WTC11 (cell line): ENCODE measurements around the gene MTARC1. TPM values are rescaled to one million over a fixed set of nuclear protein-coding genes. Genes with fewer than 3 reads are reported as not detected.

Experiments used
- ATAC-seq: fragments of 200-7000 bp; cut with Tn5 transposase; 2 replicates; pipeline ENCODE4 v1.10.0; 2021; ENCODE audit warnings: mild to moderate bottlenecking, moderate library complexity
- CTCF ChIA-PET: fragments of 300-600 bp; sonication (Branson Sonifier 250); formaldehyde crosslinking; loops from one replicate; lab custom pipeline; 2021; ENCODE audit warnings: antibody characterized with exemption; lab: Charles Lee
- POLR2A ChIA-PET: fragments of 350-600 bp; sonication (Branson Sonifier 250); formaldehyde crosslinking; loops from one replicate; lab custom pipeline; 2021; ENCODE audit warnings: antibody characterized with exemption; lab: Charles Lee
- DNase-seq: peaks from one replicate; pipeline ENCODE4 v3.0.0; 2021; ENCODE audit warnings: low spot score
- H3K27ac Mint-ChIP-seq: 2 replicates; pipeline ENCODE4 v1.8.0; 2021; ENCODE audit warnings: mixed read lengths
- H3K27me3 Mint-ChIP-seq: 2 replicates; pipeline ENCODE4 v1.8.0; 2021; ENCODE audit warnings: low read depth, mild to moderate bottlenecking, moderate library complexity, mixed read lengths
- H3K36me3 Mint-ChIP-seq: 2 replicates; pipeline ENCODE4 v1.8.0; 2021; ENCODE audit warnings: mixed read lengths
- H3K4me1 Mint-ChIP-seq: 2 replicates; pipeline ENCODE4 v1.8.0; 2022; ENCODE audit warnings: mixed read lengths
- H3K4me3 Mint-ChIP-seq: 2 replicates; pipeline ENCODE4 v1.8.0; 2021; ENCODE audit warnings: mild to moderate bottlenecking, moderate library complexity, mixed read lengths
- H3K9me3 Mint-ChIP-seq: 2 replicates; pipeline ENCODE4 v1.8.0; 2021; ENCODE audit warnings: mixed read lengths
- CBFB ChIP-seq: sonication (generic); formaldehyde crosslinking; IDR thresholded peaks from 2 replicates; pipeline ENCODE4 v1.8.1; 2022; ENCODE audit warnings: mild to moderate bottlenecking, low read depth, missing genetic modification reagents
- EMX1 ChIP-seq: fragments of 250-450 bp; sonication (Bioruptor Pico); IDR thresholded peaks from 2 replicates; pipeline ENCODE4 v1.8.0; 2021; ENCODE audit warnings: mild to moderate bottlenecking
- FOXJ3 ChIP-seq: sonication (generic); formaldehyde crosslinking; IDR thresholded peaks from 2 replicates; pipeline ENCODE4 v1.9.0; 2021; ENCODE audit warnings: missing genetic modification reagents, mild to moderate bottlenecking, borderline replicate concordance
- GRHL2 ChIP-seq: fragments of 250-450 bp; sonication (Bioruptor Pico); IDR thresholded peaks from 2 replicates; pipeline ENCODE4 v1.8.0; 2022; ENCODE audit warnings: mild to moderate bottlenecking, moderate library complexity; ENCODE audit not compliant: insufficient replicate concordance, severe bottlenecking
- HMGA2 ChIP-seq: fragments of 250-450 bp; sonication (Bioruptor Pico); IDR thresholded peaks from 2 replicates; pipeline ENCODE4 v1.4.0; 2021; ENCODE audit warnings: mild to moderate bottlenecking, moderate library complexity
- IRF1 ChIP-seq: sonication (generic); formaldehyde crosslinking; IDR thresholded peaks from 2 replicates; pipeline ENCODE4 v1.8.0; 2023; ENCODE audit warnings: missing genetic modification reagents
- MAX ChIP-seq: sonication (generic); formaldehyde crosslinking; IDR thresholded peaks from 2 replicates; pipeline ENCODE4 v1.8.0; 2022; ENCODE audit warnings: mild to moderate bottlenecking, missing genetic modification reagents
- NFYB ChIP-seq: sonication (generic); formaldehyde crosslinking; conservative IDR thresholded peaks from 2 replicates; pipeline ENCODE4 v1.8.0; 2022; ENCODE audit warnings: low read depth, missing genetic modification reagents
- PRDM15 ChIP-seq: sonication (generic); formaldehyde crosslinking; IDR thresholded peaks from 2 replicates; pipeline ENCODE4 v1.8.0; 2022; ENCODE audit warnings: missing genetic modification reagents
- PRRX2 ChIP-seq: fragments of 250-450 bp; sonication (Bioruptor Pico); IDR thresholded peaks from 2 replicates; pipeline ENCODE4 v1.8.0; 2021; ENCODE audit warnings: mild to moderate bottlenecking
- SOX15 ChIP-seq: fragments of 250-450 bp; sonication (Bioruptor Pico); IDR thresholded peaks from 2 replicates; pipeline ENCODE4 v1.9.0; 2021; ENCODE audit warnings: mild to moderate bottlenecking
- TEAD1 ChIP-seq: sonication (generic); formaldehyde crosslinking; IDR thresholded peaks from 2 replicates; pipeline ENCODE4 v1.8.0; 2022; ENCODE audit warnings: mild to moderate bottlenecking, missing genetic modification reagents
- ZNF138 ChIP-seq: sonication (generic); formaldehyde crosslinking; conservative IDR thresholded peaks from 2 replicates; pipeline ENCODE4 v1.8.1; 2022; ENCODE audit warnings: mild to moderate bottlenecking, moderate library complexity, missing genetic modification reagents
- ZNF281 ChIP-seq: sonication (generic); formaldehyde crosslinking; IDR thresholded peaks from 2 replicates; pipeline ENCODE4 v1.8.0; 2023; ENCODE audit warnings: mild to moderate bottlenecking, missing genetic modification reagents
- ZNF317 ChIP-seq: sonication (generic); formaldehyde crosslinking; IDR thresholded peaks from 2 replicates; pipeline ENCODE4 v1.8.1; 2023; ENCODE audit warnings: low read depth, mild to moderate bottlenecking, moderate library complexity, missing genetic modification reagents, borderline replicate concordance
- ZNF396 ChIP-seq: fragments of 250-450 bp; sonication (Bioruptor Pico); IDR thresholded peaks from 2 replicates; pipeline ENCODE4 v1.8.0; 2021; ENCODE audit warnings: mild to moderate bottlenecking, moderate library complexity, borderline replicate concordance
- total RNA-seq: library from RNA; stranded (reverse); gene quantifications from 3 replicates; pipeline ENCODE4 v1.2.3, GENCODE V29; 2021
- TF ChIP-seq, protein P1 (sequence below): sonication (generic); formaldehyde crosslinking; IDR thresholded peaks from 2 replicates; pipeline ENCODE4 v1.8.1; 2022; ENCODE audit warnings: mild to moderate bottlenecking, missing genetic modification reagents, moderate library complexity, borderline replicate concordance
- TF ChIP-seq, protein P2 (sequence below): fragments of 200-600 bp; IDR thresholded peaks from 2 replicates; pipeline ENCODE4 v1.8.0; 2022; ENCODE audit warnings: antibody characterized with exemption

Gene MTARC1
- total RNA-seq, 1 experiment from 2014 or later = 25.8 TPM

GRCh38 chr1:220791285-220791684 is 4.6 kb downstream of the MTARC1 start (continued):
- TF ChIP-seq ZNF281 (CRISPR knock-in tag) (no peak), HMGA2 (no peak), FOXJ3 (CRISPR knock-in tag) (no peak), PRDM15 (no peak), ZNF317 (no peak), PRRX2 (no peak)
- TF ChIP-seq, protein P1, sequence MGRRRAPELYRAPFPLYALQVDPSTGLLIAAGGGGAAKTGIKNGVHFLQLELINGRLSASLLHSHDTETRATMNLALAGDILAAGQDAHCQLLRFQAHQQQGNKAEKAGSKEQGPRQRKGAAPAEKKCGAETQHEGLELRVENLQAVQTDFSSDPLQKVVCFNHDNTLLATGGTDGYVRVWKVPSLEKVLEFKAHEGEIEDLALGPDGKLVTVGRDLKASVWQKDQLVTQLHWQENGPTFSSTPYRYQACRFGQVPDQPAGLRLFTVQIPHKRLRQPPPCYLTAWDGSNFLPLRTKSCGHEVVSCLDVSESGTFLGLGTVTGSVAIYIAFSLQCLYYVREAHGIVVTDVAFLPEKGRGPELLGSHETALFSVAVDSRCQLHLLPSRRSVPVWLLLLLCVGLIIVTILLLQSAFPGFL (CRISPR knock-in tag) = no peak
- TF ChIP-seq, all 79 proteins: peak for 0

GRCh38 chr1:220791956-220792355 is 5.2 kb downstream of the MTARC1 start:
- Mint-ChIP-seq H3K9me3 (no peaks in the 10 kb centered on the region; the same call in 1 of the 2 replicates), H3K27ac (no peak overlapping the region), H3K4me1 (peaks cover 10% of the 10 kb centered on the region), H3K36me3 (peaks cover 15% of the 10 kb centered on the region), H3K4me3 (no peak overlapping the region), H3K27me3 (peaks cover 3% of the 10 kb centered on the region; the same call in 1 of the 2 replicates)
- DNase-seq = no peak
- TF ChIP-seq SOX15 (CRISPR knock-in tag) = no peak
- TF ChIP-seq, protein P2, sequence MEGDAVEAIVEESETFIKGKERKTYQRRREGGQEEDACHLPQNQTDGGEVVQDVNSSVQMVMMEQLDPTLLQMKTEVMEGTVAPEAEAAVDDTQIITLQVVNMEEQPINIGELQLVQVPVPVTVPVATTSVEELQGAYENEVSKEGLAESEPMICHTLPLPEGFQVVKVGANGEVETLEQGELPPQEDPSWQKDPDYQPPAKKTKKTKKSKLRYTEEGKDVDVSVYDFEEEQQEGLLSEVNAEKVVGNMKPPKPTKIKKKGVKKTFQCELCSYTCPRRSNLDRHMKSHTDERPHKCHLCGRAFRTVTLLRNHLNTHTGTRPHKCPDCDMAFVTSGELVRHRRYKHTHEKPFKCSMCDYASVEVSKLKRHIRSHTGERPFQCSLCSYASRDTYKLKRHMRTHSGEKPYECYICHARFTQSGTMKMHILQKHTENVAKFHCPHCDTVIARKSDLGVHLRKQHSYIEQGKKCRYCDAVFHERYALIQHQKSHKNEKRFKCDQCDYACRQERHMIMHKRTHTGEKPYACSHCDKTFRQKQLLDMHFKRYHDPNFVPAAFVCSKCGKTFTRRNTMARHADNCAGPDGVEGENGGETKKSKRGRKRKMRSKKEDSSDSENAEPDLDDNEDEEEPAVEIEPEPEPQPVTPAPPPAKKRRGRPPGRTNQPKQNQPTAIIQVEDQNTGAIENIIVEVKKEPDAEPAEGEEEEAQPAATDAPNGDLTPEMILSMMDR = no peak
- TF ChIP-seq, protein P1 (CRISPR knock-in tag) = no peak
- TF ChIP-seq NFYB (CRISPR knock-in tag) = no peak
- TF ChIP-seq IRF1 = no peak
- TF ChIP-seq ZNF138 (CRISPR knock-in tag) = no peak
- no peak for TF ChIP-seq EMX1
- TF ChIP-seq MAX (CRISPR knock-in tag) = no peak
- TF ChIP-seq CBFB = no peak
- no peak for TF ChIP-seq GRHL2 (CRISPR knock-in tag)
- TF ChIP-seq TEAD1 (CRISPR knock-in tag) = no peak
- no peak for TF ChIP-seq ZNF396 (CRISPR knock-in tag)
- ChIA-PET POLR2A (no interaction called here), CTCF (interaction anchor here (1.6 kb wide), 1 partner anchor 18 kb away, joined by 6 read pairs; no protein-coding TSS in a partner anchor)
- ATAC-seq = no peak
